ENCODE data around the gene HAPLN2. TPM values are rescaled to one million over a fixed set of nuclear protein-coding genes. Genes with fewer than 3 reads are reported as not detected.

HAPLN2 gene
- total RNA-seq, 4 donors from 2014 or later = 0.18 TPM; not detected in 3

- peaks cover 6 to 39% (median 9%) of the 10 kb centered on the region in 3 donors for H3K36me3 ChIP-seq
- H3K4me3 ChIP-seq = peak within 1 kb of the TSS; percentile 63 to 95 (median 75)
- no peak for TF ChIP-seq CTCF (IDR thresholded peaks at IDR 0.05)
- TF ChIP-seq POLR2A (IDR thresholded peaks at IDR 0.05) = peak in 2 of 4 donors; percentile 31 to 74
- intact Hi-C loops (cut with DNase I) = no loop called here
- no peaks in the 10 kb centered on the region for H3K27me3 ChIP-seq
- DNase-seq = no peak
- peak within 1 kb of the TSS; percentile 83 to 90 (median 88) for H3K27ac ChIP-seq
- 0 to 2% methylated on average over 9 to 10 of the region's 60 CpGs for WGBS, 2 donors
- H3K9me3 ChIP-seq = no peaks in the 10 kb centered on the region
- peaks cover 5 to 24% (median 15%) of the 10 kb centered on the region in 3 donors for H3K4me1 ChIP-seq
Measured at GRCh38 chr1:156591432-156592157, 27.6 kb upstream of the HAPLN2 start, which contains the start of gene NAXE. Gene NAXE (plus strand): TSS chr1:156591776. CDS start chr1:156591805, 29 bp downstream.

- TF ChIP-seq POLR2A (IDR thresholded peaks at IDR 0.05) (no peak), CTCF (IDR thresholded peaks at IDR 0.05) (no peak)
- Histone ChIP-seq H3K27ac (peak overlapping the region; percentile 83 to 90 (median 88)), H3K4me3 (peak overlapping the region; percentile 63 to 95 (median 75)), H3K27me3 (no peaks in the 10 kb centered on the region), H3K4me1 (peaks cover 5 to 24% (median 15%) of the 10 kb centered on the region in 3 donors), H3K36me3 (peaks cover 7 to 46% (median 9%) of the 10 kb centered on the region in 3 donors), H3K9me3 (no peaks in the 10 kb centered on the region)
- intact Hi-C loops (cut with DNase I) = no loop called here
- DNase-seq = no peak
- WGBS, 2 donors = 38 to 72% methylated on average over 5 to 14 of the region's 16 CpGs
Measured at GRCh38 chr1:156592158-156592909, 26.9 kb upstream of the HAPLN2 start.

GRCh38 chr1:156592910-156593660, 26.1 kb upstream of the HAPLN2 start:
- peak overlapping the region in 1 of 4 donors; percentile 90 for H3K27ac ChIP-seq

GRCh38 chr1:156593661-156593989, 25.6 kb upstream of the HAPLN2 start:
- Histone ChIP-seq H3K36me3 (peaks cover 7 to 59% (median 9%) of the 10 kb centered on the region in 3 donors), H3K4me1 (peaks cover 5 to 24% (median 15%) of the 10 kb centered on the region in 3 donors), H3K27ac (no peak overlapping the region), H3K4me3 (no peak overlapping the region), H3K27me3 (no peaks in the 10 kb centered on the region), H3K9me3 (no peaks in the 10 kb centered on the region)
- no peak for DNase-seq
- TF ChIP-seq CTCF (IDR thresholded peaks at IDR 0.05) = no peak
- TF ChIP-seq POLR2A (IDR thresholded peaks at IDR 0.05) = no peak
- intact Hi-C loops (cut with DNase I) = no loop called here
- 76% methylated on average over 8 of the region's 8 CpGs; no CpG with 5 or more reads in 1 of the 2 donors for whole genome bisulfite sequencing, 2 donors

More at GRCh38 chr1:156592910-156593660, 26.1 kb upstream of the HAPLN2 start:
- H3K4me1 ChIP-seq = peaks cover 5 to 24% (median 15%) of the 10 kb centered on the region in 3 donors
- 51 to 54% methylated on average over 4 to 6 of the region's 8 CpGs for WGBS, 2 donors
- DNase-seq = no peak
- TF ChIP-seq POLR2A (IDR thresholded peaks at IDR 0.05) (no peak), CTCF (IDR thresholded peaks at IDR 0.05) (no peak)
- H3K4me3 ChIP-seq = no peak overlapping the region
- no peaks in the 10 kb centered on the region for H3K9me3 ChIP-seq
- intact Hi-C loops (cut with DNase I) = no loop called here
- H3K36me3 ChIP-seq = peaks cover 7 to 54% (median 9%) of the 10 kb centered on the region in 3 donors
- no peaks in the 10 kb centered on the region for H3K27me3 ChIP-seq

Data from esophagus squamous epithelium (tissue), 5 donors.